Measurements from ENCODE around the gene AP1B1.

Gene AP1B1

DNA sequence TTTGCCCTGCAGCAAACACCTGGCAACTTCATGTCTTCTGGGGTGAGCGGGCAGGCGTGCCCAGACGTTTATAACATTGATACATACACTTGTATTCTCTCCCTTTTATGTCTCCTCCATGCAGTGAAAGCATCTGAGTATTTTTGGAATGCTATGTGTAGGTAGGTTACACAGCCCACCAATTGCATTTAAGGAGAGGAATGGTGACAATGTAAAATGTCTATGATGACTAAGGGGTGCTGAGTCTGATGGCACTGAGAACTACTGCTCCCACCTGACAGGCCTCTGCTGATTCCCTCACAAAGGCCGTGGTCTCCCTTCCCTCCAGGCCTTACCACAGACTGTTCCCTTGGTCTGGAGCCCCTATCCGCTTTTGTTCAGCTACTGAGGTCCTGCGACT is 50.0 kb downstream of the AP1B1 start:
- H3K4me3 ChIP-seq, result no peak overlapping the region
- peak overlapping the region in 8 of 21 experiments; percentile 1 to 72 (median 36) for H3K27ac ChIP-seq

DNA sequence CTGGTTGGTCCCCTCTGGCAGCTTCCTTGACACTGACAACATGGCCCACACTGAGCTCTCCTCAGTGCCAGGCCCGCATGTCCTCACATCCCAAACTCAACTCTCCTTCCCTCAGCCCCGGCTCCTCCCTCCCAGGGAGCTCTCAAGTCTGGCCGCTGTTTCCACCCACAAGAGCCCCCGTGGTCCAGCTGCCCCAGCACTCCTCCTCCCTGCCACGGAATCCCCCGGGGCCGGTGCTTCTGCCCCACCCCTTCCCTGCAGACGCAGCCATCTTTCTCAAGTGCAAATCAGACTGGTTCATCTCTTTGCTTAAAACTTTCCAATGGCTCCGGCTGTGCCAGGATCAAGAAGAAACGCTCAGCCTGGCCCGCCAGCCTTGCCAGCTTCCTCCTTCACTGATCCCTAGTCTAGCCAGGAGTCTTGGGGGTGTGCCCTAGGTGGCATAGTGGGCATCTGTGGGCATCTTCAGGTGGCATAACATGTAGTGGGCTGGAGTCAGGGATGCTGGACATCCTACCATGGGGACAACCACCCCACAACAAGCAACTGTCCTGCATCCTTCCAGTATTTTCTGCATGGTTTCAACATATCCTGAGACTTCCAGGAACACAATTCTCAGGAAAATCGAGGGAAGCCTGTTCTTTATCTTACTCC is 50.6 kb downstream of the AP1B1 start:
- Histone ChIP-seq H3K27ac (peak overlapping the region in 9 of 21 experiments; percentile 4 to 76 (median 52)), H3K4me3 (no peak overlapping the region)

DNA sequence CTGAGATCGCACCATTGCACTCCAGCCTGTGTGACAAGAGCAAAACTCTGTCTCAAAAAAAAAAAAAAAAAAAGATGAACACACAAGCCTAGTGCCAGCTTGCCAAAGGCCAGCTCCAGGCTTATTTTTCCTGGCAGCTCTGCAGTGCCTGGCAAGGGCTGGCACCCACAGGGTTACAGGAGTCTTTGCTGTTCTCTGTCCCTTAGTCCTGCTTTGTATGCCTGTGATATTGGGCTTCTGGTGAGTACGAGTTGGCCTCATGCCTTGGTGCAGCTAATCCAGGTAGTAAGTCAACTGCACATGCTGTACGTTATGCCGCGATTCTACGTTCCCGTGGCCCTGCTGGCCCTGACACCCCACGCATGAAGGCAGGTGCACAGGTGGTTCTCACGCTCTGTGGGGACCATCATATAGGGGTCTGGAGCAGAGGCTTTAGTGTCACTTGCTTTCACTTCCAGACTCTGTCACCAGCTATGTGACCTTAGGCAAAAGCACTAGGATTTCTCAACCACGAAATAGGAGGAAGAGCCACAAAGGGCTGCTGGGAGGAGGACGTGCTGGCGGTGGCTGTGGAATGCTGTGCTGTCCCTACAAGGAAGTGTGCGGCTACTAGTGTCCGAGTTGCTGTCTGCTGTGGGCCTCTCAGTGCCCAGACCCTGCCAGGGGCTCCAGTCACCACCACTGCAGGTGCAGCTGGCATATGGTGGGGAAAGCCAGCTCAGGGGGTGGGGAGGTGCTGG is 51.4 kb downstream of the AP1B1 start:
- Histone ChIP-seq H3K27ac (peak overlapping the region in 9 of 21 experiments; percentile 4 to 76 (median 52)), H3K4me3 (no peak overlapping the region)

GRCh38 chr22:29335656-29336055 is 52.7 kb downstream of the AP1B1 start:
- no peak overlapping the region for H3K4me3 ChIP-seq
- H3K27ac ChIP-seq, result no peak overlapping the region

DNA sequence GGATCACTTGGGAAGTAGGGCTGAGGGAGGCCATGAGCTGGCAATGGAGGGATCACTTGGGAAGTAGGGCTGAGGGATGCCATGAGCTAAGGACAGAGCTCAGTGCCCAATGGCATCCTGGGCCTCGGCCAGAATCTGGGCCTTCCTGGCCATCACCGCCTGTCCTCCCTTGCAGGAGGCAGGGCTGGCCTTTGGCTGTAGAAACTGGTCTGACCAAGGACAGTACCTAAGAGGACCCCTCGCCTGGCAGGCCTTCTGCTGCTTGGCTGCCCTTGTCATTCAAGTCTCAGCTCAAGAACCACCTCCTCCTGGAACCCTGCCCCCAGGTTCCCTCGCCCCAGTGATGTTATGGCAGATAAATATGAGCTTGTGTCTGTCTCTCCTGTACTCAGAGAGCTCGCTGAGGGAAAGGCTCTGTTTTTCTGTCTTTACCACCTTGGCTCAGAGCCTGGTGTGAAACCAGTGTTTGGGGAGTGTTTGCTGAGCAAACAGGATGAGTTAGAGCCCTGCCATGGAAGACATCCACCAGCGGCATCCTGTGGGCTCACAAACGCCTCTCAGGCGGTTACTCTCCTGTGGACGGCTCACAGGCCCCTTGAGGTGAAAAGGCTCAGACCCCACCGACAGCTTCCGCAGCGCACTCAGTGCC is 53.5 kb downstream of the AP1B1 start:
- no peak overlapping the region for H3K4me3 ChIP-seq
- H3K27ac ChIP-seq, result no peak overlapping the region

- H3K27ac ChIP-seq, result no peak overlapping the region
- H3K4me3 ChIP-seq, result no peak overlapping the region
Observed at GRCh38 chr22:29334148-29334547, 54.2 kb downstream of the AP1B1 start.

DNA sequence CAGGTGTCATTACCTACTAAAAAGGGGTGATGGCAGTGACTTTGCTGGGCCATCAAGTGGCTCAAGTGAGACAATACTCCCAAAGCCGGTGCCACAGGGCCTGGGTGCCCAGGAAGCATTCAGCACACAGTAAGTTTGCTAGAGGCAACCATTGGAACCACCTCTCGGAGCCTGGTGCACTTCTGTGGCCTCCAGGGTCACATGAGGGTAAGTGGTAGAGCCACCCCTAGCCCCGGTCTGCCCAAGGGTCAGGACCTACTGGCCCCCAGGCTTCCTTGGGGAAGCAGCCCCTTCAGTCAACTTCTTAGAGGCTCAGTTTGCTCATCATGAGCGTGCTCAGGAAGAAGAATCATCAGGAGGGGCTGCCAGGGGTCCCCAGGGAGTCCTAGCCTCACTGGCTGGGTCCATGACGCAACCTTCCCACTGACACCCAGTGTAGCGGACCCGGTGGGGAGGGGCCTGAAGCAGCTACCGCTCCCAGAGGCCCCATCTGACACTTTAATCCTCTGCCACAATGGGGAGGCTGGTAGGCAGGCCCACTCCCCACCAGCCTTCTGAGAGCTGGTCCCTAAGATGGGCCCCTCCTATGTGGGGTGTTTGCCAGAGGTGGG is 55.4 kb downstream of the AP1B1 start:
- Histone ChIP-seq H3K4me3 (no peak overlapping the region), H3K27ac (no peak overlapping the region)

GRCh38 chr22:29331658-29332300 is 56.6 kb downstream of the AP1B1 start:
- Histone ChIP-seq H3K4me3 (no peak overlapping the region), H3K27ac (no peak overlapping the region)

- Histone ChIP-seq H3K4me3 (no peak overlapping the region), H3K27ac (no peak overlapping the region)
Observed at GRCh38 chr22:29331213-29331612, 57.2 kb downstream of the AP1B1 start.

DNA sequence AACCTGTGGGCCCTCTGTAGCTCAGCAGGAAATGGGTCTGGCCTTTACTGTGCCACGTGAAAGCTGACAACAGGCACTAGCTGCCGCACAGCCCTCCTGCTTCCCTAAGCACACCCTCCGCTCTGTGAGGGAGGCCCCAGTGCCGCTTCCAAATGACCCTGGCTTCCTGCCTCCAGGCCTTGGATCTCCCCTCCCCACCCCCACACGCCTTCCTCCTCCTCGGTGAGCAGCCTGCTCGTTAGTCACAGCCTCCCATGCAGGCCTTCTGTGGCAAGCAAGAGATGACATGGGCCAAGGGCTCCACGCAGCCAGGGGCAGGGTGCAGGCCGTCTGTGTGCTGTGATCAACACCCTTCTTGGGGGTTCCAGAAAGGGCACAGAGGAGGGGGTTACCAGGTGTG is 57.6 kb downstream of the AP1B1 start:
- no peak overlapping the region for H3K27ac ChIP-seq
- H3K4me3 ChIP-seq, result no peak overlapping the region

DNA sequence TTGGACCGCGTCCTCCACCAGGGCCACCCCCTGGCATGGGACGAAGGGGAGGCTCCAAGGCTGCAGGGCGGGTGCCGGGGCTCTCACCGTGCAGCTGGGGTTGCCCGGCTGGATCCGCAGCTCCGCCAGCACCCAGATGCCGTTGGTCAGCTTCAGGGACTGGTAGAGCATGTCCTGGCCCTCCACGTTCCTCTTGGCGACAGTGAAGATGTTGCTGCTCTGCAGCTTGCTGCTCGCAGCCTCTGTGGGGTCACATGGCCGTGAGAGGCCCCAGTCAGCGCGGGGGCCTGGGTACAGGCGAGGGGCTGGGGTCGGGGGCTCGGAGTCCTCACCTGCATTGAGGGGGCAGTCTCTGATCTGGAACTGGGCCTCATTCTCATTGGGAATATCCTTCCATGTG is 58.1 kb downstream of the AP1B1 start:
- no peak overlapping the region for H3K4me3 ChIP-seq
- no peak overlapping the region for H3K27ac ChIP-seq

GRCh38 chr22:29329581-29329980 is 58.8 kb downstream of the AP1B1 start:
- Histone ChIP-seq H3K4me3 (no peak overlapping the region), H3K27ac (no peak overlapping the region)

DNA sequence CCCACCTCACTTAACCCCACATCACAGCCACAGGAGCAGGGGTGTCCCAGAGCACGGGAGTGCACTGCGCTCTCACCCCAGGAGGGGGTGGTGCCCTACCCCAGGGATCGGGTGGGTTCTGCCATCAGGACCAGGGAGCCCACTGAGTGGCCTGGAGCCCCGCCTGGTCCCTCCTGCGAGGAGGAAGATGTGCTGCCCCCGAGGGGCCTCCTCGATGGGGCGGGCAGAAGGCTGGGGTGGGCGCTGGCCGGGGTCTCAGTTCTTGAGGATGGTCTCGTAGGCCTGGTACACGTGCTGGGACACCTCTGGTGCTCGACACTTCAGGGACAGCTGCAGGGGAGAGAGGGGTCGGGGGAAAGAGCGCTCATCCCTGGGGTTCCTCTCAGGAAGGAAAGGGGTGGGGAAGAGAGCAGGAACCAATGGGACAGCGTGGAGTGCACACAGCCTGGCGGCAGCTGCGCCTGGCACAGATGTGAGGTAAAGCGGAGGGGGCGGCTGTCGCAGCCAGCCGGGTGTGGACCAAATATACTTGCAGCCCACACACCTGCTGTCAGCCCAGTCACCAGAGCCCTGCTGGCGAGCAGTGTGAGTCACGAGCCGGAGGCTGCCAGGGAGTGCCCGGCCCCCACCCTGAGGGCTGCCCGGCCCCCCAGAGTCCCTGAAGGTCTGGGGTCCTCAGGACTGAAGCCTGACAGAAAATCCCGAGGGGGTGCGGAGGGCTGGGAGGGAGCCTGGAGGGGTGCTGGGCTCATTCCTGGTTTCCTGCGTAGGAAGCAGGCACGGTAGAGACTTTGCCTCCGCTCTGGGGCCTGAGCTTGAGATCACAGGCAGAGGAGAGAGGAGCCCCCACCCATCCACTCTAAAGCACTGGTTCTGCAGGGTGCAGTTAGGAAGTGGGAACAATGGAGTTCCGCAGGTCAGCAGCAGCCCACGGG is 59.5 kb downstream of the AP1B1 start:
- Histone ChIP-seq H3K27ac (no peak overlapping the region), H3K4me3 (no peak overlapping the region)

DNA sequence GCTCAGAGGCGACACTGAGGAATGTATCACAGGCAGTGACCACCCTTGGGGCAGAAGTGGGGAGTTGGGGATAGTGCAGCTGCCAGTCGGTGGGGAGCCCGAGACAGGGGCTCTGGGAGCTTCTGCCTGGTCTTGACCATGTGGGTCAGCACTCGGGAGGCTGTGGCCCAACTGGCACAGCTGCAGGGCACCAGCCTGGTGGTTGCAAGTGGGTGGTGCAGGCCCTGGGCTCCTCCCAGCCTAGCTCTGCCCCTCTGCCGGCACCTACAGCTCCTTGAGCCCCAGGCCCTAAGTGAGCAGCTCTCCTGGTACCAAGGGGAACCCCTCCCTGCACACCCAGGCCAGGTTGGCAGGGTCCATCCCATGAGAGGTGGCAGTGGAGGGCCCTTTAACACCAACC is 60.3 kb downstream of the AP1B1 start:
- Histone ChIP-seq H3K27ac (no peak overlapping the region), H3K4me3 (no peak overlapping the region)

DNA sequence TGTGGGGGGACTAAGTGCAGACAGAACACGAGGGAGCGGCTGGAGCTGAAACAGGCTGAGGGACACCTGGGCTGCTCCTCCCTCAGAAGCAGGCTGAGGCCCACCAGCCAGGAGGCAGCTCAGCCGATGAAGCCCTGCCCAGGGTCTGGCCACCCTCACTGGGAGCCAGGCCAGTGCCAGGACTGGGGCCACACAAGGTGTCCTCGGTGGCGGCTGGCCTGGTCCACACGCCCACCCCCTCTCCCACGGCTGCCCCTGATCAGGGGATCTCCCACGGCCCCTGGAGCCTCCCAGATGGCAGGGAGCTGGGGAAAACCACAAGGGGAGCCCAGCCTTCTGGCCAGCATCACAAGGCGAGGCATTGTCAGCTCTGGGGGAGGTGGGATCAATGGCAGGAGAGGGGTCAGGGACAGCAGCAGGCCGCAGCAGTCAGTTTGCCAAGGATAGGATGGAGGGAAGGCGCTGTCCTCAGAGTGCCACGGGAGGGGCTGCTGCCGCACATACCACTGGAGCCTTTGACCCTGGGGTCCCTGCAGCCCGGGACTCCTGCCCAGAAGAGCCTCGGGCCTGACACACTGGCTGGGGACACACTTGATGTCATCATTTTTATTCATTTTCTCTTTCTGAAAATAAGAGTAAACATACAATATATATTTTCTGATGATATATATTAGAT is 61.1 kb downstream of the AP1B1 start:
- no peak overlapping the region for H3K4me3 ChIP-seq

GRCh38 chr22:29326481-29326880 is 61.9 kb downstream of the AP1B1 start:
- Histone ChIP-seq H3K27ac (peak overlapping the region in 1 of 21 experiments; percentile 26), H3K4me3 (no peak overlapping the region)

More for the DNA sequence above, 61.1 kb downstream of the AP1B1 start:
- H3K27ac ChIP-seq, result peak overlapping the region in 1 of 21 experiments; percentile 1

DNA sequence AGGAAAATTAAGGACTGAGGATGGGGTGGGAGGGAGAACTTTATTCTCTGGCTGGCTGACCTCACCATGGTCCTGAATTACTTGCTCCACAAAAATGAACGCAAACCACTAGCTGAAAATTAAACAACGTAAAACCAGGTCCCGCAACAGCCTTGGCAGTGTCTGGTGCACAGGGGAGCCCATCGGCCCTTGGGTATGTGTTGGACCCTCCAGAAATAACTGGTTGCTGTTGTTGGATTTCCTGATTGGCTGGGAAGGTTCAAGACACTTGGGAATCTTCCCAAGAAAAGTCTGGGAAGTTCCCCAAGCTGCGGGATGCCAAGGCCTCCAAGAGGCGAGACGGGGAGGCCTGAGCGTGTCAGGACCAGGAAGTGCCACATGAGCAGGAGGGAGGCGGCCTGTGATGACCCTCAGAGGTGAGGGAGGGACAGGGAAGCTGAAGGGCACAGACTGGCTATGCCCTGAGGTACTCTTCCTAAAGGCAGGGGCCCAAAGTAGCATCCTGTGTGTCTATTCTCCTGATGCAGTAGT is 62.5 kb downstream of the AP1B1 start:
- H3K4me3 ChIP-seq, result no peak overlapping the region
- H3K27ac ChIP-seq, result peak overlapping the region in 1 of 21 experiments; percentile 26

- H3K4me3 ChIP-seq, result no peak overlapping the region
Observed at GRCh38 chr22:29325356-29325755, 63.0 kb downstream of the AP1B1 start.

More at GRCh38 chr22:29325356-29325755, 63.0 kb downstream of the AP1B1 start:
- H3K27ac ChIP-seq, result no peak overlapping the region

All from skin epidermis (tissue), 12 donors.